D721Med (cell line): ENCODE measurements around the gene VSIG8.

Experiments
- DNase-seq: peaks from one replicate; pipeline ENCODE4 v3.0.0; 2011; ENCODE audit warnings: low spot score; ENCODE audit not compliant: insufficient read length
- FAIRE-seq: peaks from 2 replicates; lab custom pipeline; 2011; peaks lifted over from hg19 to GRCh38; lab: Jason Lieb, UNC
- TF ChIP-seq, protein P1 (sequence below): IDR thresholded peaks from 2 replicates; pipeline ENCODE4 v1.5.1; 2012; ENCODE audit warnings: mild to moderate bottlenecking, control low read depth; ENCODE audit not compliant: insufficient read depth; ENCODE audit errors: missing control alignments

VSIG8 gene

DNA sequence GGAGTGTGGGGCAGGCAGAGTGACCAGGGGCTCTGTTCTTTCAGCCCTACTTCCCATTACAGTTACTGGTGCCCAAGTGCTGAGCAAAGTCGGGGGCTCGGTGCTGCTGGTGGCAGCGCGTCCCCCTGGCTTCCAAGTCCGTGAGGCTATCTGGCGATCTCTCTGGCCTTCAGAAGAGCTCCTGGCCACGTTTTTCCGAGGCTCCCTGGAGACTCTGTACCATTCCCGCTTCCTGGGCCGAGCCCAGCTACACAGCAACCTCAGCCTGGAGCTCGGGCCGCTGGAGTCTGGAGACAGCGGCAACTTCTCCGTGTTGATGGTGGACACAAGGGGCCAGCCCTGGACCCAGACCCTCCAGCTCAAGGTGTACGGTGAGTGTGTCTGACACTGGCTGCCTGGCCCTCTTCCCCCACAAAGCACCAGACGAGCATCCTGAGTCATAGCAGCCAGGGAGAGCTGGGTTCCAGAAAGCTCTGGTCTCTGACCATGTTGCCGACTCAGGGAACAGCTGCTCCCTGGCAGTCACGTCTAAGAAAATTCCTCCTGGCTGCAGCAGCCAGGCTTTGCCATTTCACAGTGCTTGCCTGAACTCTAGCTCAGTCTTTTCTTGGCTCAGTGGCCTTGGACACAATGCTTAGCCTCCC lies 32.5 kb downstream of the VSIG8 start:
- no peak for FAIRE-seq
- no peak for DNase-seq
- TF ChIP-seq, protein P1, sequence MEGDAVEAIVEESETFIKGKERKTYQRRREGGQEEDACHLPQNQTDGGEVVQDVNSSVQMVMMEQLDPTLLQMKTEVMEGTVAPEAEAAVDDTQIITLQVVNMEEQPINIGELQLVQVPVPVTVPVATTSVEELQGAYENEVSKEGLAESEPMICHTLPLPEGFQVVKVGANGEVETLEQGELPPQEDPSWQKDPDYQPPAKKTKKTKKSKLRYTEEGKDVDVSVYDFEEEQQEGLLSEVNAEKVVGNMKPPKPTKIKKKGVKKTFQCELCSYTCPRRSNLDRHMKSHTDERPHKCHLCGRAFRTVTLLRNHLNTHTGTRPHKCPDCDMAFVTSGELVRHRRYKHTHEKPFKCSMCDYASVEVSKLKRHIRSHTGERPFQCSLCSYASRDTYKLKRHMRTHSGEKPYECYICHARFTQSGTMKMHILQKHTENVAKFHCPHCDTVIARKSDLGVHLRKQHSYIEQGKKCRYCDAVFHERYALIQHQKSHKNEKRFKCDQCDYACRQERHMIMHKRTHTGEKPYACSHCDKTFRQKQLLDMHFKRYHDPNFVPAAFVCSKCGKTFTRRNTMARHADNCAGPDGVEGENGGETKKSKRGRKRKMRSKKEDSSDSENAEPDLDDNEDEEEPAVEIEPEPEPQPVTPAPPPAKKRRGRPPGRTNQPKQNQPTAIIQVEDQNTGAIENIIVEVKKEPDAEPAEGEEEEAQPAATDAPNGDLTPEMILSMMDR = no peak

DNA sequence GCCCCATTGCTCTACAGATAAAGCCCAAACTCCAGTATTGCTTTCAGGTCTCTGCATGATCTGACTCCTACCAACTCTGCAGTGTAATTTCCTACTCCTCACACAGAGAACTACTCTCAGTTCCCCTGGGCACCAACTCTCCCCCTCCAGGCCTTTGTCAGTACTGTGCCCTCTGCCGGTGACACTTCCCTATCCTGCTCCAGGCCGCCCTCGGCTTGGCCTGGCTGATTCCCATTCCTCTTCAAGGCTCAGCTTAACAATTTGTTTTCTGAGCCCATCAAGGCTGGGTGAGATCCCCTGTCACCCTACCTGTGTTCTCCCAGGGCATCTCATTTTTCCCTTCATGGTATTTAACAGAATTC lies 33.2 kb downstream of the VSIG8 start:
- FAIRE-seq = no peak
- TF ChIP-seq, protein P1 = peak; percentile 54
- no peak for DNase-seq

DNA sequence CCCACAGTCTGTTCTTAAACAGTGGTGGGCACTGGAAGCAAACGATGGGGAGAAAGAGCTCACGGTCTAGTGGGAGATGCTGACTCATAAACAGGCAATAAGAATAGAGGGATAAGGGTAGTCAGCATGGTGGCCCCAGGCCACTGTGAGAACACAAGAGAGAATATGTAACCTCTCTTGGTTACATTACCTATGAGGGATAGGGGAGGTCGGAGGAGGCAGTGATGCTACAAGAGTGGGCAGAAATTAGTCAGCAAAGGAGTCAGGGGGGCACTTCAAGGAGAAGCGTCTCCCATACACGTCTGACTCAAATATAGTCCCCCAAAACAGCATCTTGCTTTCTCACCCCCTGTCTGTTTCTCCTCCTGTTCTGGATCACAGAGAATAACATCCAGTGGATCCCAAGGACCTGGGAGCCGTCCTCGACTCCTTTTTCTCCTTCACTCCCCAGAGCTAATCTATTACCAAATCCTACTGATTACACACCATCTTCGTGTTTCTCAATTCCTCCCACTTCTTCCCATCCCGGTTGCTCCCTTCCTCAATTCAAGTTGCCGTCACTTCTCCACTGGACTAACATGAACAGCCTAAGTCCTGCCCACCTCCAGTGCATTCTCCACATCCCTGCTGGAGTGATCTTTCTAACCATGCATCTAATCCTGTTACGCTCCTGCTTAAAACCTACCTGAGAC lies 33.7 kb downstream of the VSIG8 start:
- DNase-seq (no peak), FAIRE-seq (no peak)
- TF ChIP-seq, protein P1 = no peak

DNA sequence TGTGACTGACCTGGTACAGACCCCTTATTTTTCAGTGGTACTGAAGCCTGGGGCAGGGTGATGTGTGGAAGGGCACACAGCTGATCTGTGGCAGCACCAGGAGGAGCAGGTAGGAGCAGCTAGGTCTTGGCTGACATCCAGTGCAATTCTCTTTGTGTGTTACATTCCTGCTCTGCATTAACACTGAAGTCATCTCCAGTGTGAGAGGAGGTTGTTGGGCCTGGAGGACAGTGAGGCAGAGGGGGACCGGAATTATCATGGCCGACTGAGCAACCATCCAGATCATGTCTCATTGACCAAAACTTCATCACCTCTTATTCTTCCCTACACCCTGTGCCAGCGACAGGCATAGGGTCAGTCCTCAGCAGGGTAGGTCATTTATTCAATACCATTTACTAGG lies 34.3 kb downstream of the VSIG8 start:
- FAIRE-seq (no peak), DNase-seq (no peak)
- TF ChIP-seq, protein P1 = no peak

DNA sequence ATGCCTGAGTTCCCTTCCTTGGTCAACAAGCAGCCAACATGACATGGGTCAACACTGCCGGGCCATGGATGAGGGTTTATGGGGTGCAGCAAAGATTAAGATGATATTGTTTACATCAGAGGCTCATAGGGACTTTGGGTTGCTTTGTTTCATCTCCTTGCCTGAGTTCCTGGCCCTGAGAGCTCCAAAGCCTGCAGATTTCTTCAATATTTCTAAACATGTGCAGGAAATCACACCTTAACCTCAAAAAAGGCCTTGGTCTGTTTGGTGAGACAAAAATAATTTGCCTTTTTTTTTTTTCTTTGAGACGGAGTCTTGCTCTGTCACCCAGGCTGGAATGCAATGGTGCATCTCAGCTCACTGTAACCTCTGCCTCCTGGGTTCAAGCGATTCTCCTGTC lies 34.9 kb downstream of the VSIG8 start:
- TF ChIP-seq, protein P1 = no peak
- no peak for DNase-seq
- FAIRE-seq = no peak

DNA sequence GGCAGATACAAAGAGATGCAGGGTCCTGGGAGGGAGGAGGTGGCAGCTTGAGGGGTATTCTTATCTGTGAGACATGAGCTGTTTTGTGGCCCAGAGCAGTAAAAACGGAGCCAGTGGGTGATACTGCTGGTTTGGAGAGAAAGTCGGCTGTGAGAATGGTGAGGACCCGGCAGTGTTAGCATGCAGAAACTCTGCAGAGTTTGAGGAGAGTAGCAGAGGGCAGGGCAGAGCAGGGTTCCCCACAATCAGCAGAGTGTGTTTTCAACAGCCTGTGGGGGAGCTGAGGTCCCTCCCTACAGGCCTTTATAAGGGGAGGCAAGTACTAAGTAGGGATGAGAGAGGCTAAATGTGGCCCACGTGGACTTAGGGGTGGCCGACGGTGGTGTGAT lies 35.4 kb downstream of the VSIG8 start:
- FAIRE-seq (no peak), DNase-seq (no peak)
- TF ChIP-seq, protein P1 = no peak

DNA sequence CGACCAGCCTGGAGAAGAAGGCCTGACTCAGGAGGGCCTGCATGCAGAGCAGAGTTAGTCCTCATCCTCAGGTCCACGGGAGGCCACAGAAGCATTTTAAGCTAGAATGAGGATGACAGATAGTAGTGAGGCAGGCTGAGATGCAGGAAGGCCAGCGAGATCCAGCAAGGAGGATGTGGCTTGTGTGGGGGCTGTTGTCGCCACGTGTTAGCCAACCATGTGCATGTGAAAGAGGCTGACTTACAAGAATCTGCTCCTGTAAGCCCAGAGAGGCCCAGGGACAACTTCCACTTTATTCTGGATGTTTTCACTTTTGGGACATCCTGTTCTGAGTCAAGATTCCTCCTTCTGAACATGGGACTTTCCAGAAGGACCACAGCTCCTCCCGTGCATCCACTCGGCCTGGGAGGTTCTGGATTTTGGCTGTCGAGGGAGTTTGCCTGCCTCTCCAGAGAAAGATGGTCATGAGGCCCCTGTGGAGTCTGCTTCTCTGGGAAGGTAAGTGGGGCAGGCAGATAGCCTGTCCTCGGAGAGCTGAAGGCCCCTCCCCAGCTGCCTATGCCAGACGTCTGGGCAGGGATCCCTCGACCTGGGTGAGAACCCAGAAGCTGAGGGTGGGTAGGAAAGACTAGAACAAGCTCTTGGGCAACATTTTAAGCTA lies 35.9 kb downstream of the VSIG8 start, which contains the start of gene SLAMF8:
SLAMF8 (plus strand) TSS at position 433 of the 661 bp plus-strand sequence; CDS start at position 459, 26 bp downstream.
- TF ChIP-seq, protein P1 = no peak
- FAIRE-seq (no peak), DNase-seq (no peak)
